ENCODE measurements around the gene LTBP4.

DNA sequence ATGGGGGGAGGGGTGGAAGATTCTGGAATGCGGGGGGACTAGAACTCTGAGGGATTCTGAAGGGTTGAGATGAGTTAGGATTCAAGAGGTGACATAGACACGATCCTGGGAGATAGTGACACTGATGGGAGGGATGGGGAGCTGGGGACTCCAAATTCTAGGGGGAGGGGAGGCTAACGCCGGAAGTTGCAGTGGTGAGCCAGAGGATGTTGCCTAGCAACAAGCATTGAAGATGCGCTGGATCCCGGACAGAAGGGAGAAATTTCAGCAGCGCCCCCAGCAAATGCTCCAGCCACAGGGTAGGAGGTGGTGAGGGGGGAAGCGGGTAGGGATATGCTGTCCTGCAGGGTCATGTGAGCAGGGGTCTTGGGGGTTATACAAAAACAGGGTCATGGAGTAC lies 6.9 kb upstream of the LTBP4 start:
- TF ChIP-seq, protein P1, sequence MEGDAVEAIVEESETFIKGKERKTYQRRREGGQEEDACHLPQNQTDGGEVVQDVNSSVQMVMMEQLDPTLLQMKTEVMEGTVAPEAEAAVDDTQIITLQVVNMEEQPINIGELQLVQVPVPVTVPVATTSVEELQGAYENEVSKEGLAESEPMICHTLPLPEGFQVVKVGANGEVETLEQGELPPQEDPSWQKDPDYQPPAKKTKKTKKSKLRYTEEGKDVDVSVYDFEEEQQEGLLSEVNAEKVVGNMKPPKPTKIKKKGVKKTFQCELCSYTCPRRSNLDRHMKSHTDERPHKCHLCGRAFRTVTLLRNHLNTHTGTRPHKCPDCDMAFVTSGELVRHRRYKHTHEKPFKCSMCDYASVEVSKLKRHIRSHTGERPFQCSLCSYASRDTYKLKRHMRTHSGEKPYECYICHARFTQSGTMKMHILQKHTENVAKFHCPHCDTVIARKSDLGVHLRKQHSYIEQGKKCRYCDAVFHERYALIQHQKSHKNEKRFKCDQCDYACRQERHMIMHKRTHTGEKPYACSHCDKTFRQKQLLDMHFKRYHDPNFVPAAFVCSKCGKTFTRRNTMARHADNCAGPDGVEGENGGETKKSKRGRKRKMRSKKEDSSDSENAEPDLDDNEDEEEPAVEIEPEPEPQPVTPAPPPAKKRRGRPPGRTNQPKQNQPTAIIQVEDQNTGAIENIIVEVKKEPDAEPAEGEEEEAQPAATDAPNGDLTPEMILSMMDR (IDR thresholded peaks at IDR 0.05) = no peak
- no peak for TF ChIP-seq EZH2 (IDR thresholded peaks at IDR 0.05; ENCODE audit: borderline replicate concordance, insufficient read depth, low read depth, low read length, poor library complexity, severe bottlenecking)
